22Rv1 (cell line): Measurements from ENCODE around the gene COL16A1.

Source experiments
- CTCF ChIP-seq: fragments of 450-650 bp; IDR thresholded peaks from 2 replicates; pipeline ENCODE4 v1.5.1; 2017; ENCODE audit warnings: mild to moderate bottlenecking
- ZFX ChIP-seq: fragments of 450-650 bp; IDR thresholded peaks from 2 replicates; pipeline ENCODE4 v1.6.1; 2017; ENCODE audit warnings: antibody characterized with exemption, borderline replicate concordance

- TF ChIP-seq CTCF (peak; percentile 85), ZFX (no peak)
These were observed 10.7 kb upstream of the COL16A1 start for GRCh38 chr1:31714442-31715086.
